ENCODE data around the gene C17orf50. TPM values are rescaled to one million over a fixed set of nuclear protein-coding genes. Genes with fewer than 3 reads are reported as not detected.

C17orf50 gene
- total RNA-seq, 1 experiment from 2014 or later = not detected

DNA sequence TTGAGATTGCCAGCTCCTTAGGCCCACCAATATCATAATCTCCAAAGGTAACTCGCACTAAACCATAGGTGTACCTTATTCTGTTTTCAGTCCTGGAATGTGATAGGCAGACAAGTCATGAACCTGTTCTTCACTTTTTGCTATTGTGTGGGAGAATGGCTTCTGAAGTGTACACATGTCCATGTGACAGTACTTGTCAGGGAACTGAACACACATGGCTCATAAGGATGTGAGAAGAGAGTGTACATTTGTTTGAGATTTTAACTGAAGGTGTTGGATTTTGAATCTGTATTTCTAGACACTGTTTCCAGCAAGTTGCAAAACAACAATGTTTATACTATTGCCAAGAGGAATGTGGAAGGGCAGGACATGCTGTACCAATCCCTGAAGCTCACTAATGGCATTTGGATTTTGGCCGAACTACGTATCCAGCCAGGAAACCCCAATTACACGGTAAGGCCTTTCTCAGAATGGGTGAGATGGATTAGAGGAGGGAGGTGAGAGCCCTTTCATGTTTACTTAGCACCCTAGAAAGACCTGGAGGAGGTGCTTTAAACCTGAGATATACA lies 43.7 kb upstream of the C17orf50 start:
- no TSS peak for BruUV-seq (replicated peaks)
- H3K4me1 ChIP-seq (ENCODE audit: control insufficient read depth in 1 of 2, insufficient read depth in 2 of 2, low read length in 2 of 2) = no peaks in the 10 kb centered on the region
- H4K20me1 ChIP-seq (ENCODE audit: insufficient read depth) = no peaks in the 10 kb centered on the region
- TF ChIP-seq EZH2 (IDR thresholded peaks at IDR 0.05) = no peak
- TF ChIP-seq, protein P1, sequence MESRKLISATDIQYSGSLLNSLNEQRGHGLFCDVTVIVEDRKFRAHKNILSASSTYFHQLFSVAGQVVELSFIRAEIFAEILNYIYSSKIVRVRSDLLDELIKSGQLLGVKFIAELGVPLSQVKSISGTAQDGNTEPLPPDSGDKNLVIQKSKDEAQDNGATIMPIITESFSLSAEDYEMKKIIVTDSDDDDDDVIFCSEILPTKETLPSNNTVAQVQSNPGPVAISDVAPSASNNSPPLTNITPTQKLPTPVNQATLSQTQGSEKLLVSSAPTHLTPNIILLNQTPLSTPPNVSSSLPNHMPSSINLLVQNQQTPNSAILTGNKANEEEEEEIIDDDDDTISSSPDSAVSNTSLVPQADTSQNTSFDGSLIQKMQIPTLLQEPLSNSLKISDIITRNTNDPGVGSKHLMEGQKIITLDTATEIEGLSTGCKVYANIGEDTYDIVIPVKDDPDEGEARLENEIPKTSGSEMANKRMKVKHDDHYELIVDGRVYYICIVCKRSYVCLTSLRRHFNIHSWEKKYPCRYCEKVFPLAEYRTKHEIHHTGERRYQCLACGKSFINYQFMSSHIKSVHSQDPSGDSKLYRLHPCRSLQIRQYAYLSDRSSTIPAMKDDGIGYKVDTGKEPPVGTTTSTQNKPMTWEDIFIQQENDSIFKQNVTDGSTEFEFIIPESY (IDR thresholded peaks at IDR 0.05; ENCODE audit: extremely low read depth, insufficient replicate concordance, low read length) = no peak
- TF ChIP-seq FOSL1 (IDR thresholded peaks at IDR 0.05; ENCODE audit: low read depth) = no peak
- TF ChIP-seq POLR2AphosphoS5 (IDR thresholded peaks at IDR 0.05; ENCODE audit: low read depth, low read length) = no peak
- TF ChIP-seq YY1 (IDR thresholded peaks at IDR 0.05; ENCODE audit: extremely low read depth, insufficient replicate concordance, low read depth, low read length) = no peak
- TF ChIP-seq RAD21 (IDR thresholded peaks at IDR 0.05; ENCODE audit: low read depth) = no peak
- TF ChIP-seq POLR2A (IDR thresholded peaks at IDR 0.05; ENCODE audit: borderline replicate concordance, extremely low read depth, insufficient read depth, insufficient read length) = no peak
- no peak for TF ChIP-seq SP1 (IDR thresholded peaks at IDR 0.05; ENCODE audit: low read depth)
- no peak for TF ChIP-seq CBX3 (IDR thresholded peaks at IDR 0.05; ENCODE audit: low read depth)
- TF ChIP-seq MAX (IDR thresholded peaks at IDR 0.05) = no peak
- no peak for TF ChIP-seq JUND (IDR thresholded peaks at IDR 0.05)
- TF ChIP-seq SRF (IDR thresholded peaks at IDR 0.05; ENCODE audit: low read depth) = no peak
- TF ChIP-seq SIN3A (IDR thresholded peaks at IDR 0.05; ENCODE audit: low read depth) = no peak
- TF ChIP-seq CTCF (IDR thresholded peaks at IDR 0.05 in 2 of 3, conservative IDR thresholded peaks at IDR 0.05 in 1 of 3; ENCODE audit: borderline replicate concordance in 1 of 3, insufficient read depth in 1 of 3, low read depth in 2 of 3, low read length in 2 of 3) = no peak
- TF ChIP-seq, protein P2, sequence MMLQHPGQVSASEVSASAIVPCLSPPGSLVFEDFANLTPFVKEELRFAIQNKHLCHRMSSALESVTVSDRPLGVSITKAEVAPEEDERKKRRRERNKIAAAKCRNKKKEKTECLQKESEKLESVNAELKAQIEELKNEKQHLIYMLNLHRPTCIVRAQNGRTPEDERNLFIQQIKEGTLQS (IDR thresholded peaks at IDR 0.05) = no peak
- TF ChIP-seq EGR1 (IDR thresholded peaks at IDR 0.05; ENCODE audit: low read depth) = no peak
- TF ChIP-seq CEBPB (IDR thresholded peaks at IDR 0.05; ENCODE audit: low read depth) = no peak
- TF ChIP-seq, protein P3, sequence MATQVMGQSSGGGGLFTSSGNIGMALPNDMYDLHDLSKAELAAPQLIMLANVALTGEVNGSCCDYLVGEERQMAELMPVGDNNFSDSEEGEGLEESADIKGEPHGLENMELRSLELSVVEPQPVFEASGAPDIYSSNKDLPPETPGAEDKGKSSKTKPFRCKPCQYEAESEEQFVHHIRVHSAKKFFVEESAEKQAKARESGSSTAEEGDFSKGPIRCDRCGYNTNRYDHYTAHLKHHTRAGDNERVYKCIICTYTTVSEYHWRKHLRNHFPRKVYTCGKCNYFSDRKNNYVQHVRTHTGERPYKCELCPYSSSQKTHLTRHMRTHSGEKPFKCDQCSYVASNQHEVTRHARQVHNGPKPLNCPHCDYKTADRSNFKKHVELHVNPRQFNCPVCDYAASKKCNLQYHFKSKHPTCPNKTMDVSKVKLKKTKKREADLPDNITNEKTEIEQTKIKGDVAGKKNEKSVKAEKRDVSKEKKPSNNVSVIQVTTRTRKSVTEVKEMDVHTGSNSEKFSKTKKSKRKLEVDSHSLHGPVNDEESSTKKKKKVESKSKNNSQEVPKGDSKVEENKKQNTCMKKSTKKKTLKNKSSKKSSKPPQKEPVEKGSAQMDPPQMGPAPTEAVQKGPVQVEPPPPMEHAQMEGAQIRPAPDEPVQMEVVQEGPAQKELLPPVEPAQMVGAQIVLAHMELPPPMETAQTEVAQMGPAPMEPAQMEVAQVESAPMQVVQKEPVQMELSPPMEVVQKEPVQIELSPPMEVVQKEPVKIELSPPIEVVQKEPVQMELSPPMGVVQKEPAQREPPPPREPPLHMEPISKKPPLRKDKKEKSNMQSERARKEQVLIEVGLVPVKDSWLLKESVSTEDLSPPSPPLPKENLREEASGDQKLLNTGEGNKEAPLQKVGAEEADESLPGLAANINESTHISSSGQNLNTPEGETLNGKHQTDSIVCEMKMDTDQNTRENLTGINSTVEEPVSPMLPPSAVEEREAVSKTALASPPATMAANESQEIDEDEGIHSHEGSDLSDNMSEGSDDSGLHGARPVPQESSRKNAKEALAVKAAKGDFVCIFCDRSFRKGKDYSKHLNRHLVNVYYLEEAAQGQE (IDR thresholded peaks at IDR 0.05; ENCODE audit: low read depth) = no peak
- no peak for TF ChIP-seq ZFX (IDR thresholded peaks at IDR 0.05)
- no peak overlapping the region for H2AFZ ChIP-seq (ENCODE audit: low read depth, low read length, poor library complexity, severe bottlenecking)
- no peak for DNase-seq (ENCODE audit: low read depth, low spot score)
- H3K9me2 ChIP-seq (ENCODE audit: insufficient read depth) = no peaks in the 10 kb centered on the region
- no peaks in the 10 kb centered on the region for H3K27me3 ChIP-seq (ENCODE audit: insufficient read depth, low read length)
- H3K79me2 ChIP-seq (ENCODE audit: insufficient read depth, low read length) = no peaks in the 10 kb centered on the region
- H3K4me2 ChIP-seq (ENCODE audit: low read length) = no peak overlapping the region
- POLR2A ChIA-PET = no interaction called here
- H3K4me3 ChIP-seq (replicated peaks in 1 of 2; ENCODE audit: low read depth in 1 of 2, low read length in 2 of 2) = no peak overlapping the region
- no peak overlapping the region for H3K27ac ChIP-seq (ENCODE audit: low read depth, low read length)
- peaks cover 9 to 21% of the 10 kb centered on the region in 2 experiments; a peak in 3 of 4 replicates for H3K36me3 ChIP-seq (ENCODE audit: control insufficient read depth in 1 of 2, insufficient read depth in 2 of 2, low read length in 2 of 2)
- ATAC-seq = no peak
- intact Hi-C loops (cut with micrococcal nuclease) = no loop called here
- CTCF ChIA-PET = no interaction called here
- no peaks in the 10 kb centered on the region for H3K9me3 ChIP-seq (ENCODE audit: control insufficient read depth in 1 of 2, insufficient read depth in 1 of 2, low read depth in 1 of 2, low read length in 2 of 2)
- H3K9ac ChIP-seq (ENCODE audit: low read length) = no peak overlapping the region
- RAD21 ChIA-PET (ENCODE audit: low non-redundant PET in 1 of 2, low total read pairs in 2 of 2, uncharacterized antibody in 2 of 2, unreplicated experiment in 2 of 2) = no interaction called here

Measured in HCT116 (cell line).